CD4-positive, CD25-positive, alpha-beta regulatory T cell (primary cell): ENCODE results near the gene DST. TPM values are rescaled to one million over a fixed set of nuclear protein-coding genes. Genes with fewer than 3 reads are reported as not detected.
A peak's percentile ranks its signal among the peaks of the same experiment; 100 is the strongest.

Experiments used
- ATAC-seq, 2 donors: fragments of 150-1000 bp; cut with Tn5 transposase; one replicate each; pipeline ENCODE4 v1.10.0; 2021; ENCODE audit warnings: low read depth in 2 of 2, moderate number of reproducible peaks in 2 of 2, moderate library complexity in 1 of 2
- DNase-seq, 3 donors: peaks; one replicate each; pipeline versions ENCODE4 v3.0.0 to v3.0.0-alpha.2; 2012 to 2022; ENCODE audit warnings: mixed read lengths in 1 of 3
- H3K27ac ChIP-seq: one replicate; pipeline ENCODE4 v1.7.0; 2013; ENCODE audit warnings: mild to moderate bottlenecking, low read length; ENCODE audit not compliant: insufficient read depth, poor library complexity, severe bottlenecking
- H3K27me3 ChIP-seq: one replicate; pipeline ENCODE4 v1.7.0; 2013; ENCODE audit warnings: low read length; ENCODE audit not compliant: control insufficient read depth, insufficient read depth
- H3K36me3 ChIP-seq: one replicate; pipeline ENCODE4 v1.7.0; 2013; ENCODE audit warnings: mild to moderate bottlenecking, low read length, moderate library complexity; ENCODE audit not compliant: control insufficient read depth, insufficient read depth
- H3K4me1 ChIP-seq: 2 replicates; pipeline ENCODE4 v1.7.0; 2013; ENCODE audit warnings: mild to moderate bottlenecking, low read length; ENCODE audit not compliant: insufficient read depth, control insufficient read depth, poor library complexity, severe bottlenecking
- H3K4me3 ChIP-seq: one replicate; pipeline ENCODE4 v1.7.0; 2013; ENCODE audit warnings: low read depth, mild to moderate bottlenecking, low read length, moderate library complexity
- H3K9me3 ChIP-seq, 2 experiments: 1 replicate in 1 of 2; 2 replicates in 1 of 2; pipeline ENCODE4 v1.7.0; 2013; ENCODE audit warnings: low read length in 2 of 2, mild to moderate bottlenecking in 1 of 2, moderate library complexity in 1 of 2; ENCODE audit not compliant: control insufficient read depth in 2 of 2
- H3K27ac Mint-ChIP-seq, 3 donors: one replicate each; pipeline ENCODE4 v1.8.0; 2020 to 2022; ENCODE audit warnings: mild to moderate bottlenecking in 3 of 3, mixed read lengths in 3 of 3, moderate library complexity in 2 of 3
- H3K27me3 Mint-ChIP-seq: one replicate; pipeline ENCODE4 v1.8.0; 2022; ENCODE audit warnings: mild to moderate bottlenecking, mixed read lengths
- H3K36me3 Mint-ChIP-seq: one replicate; pipeline ENCODE4 v1.8.0; 2020; ENCODE audit warnings: mixed read lengths
- H3K4me1 Mint-ChIP-seq, 4 donors: one replicate each; pipeline ENCODE4 v1.8.0; 2020 to 2022; ENCODE audit warnings: mixed read lengths in 4 of 4, mild to moderate bottlenecking in 1 of 4
- H3K4me3 Mint-ChIP-seq, 4 donors: one replicate each; pipeline ENCODE4 v1.8.0; 2020 to 2022; ENCODE audit warnings: mild to moderate bottlenecking in 4 of 4, mixed read lengths in 4 of 4, moderate library complexity in 3 of 4
- H3K9me3 Mint-ChIP-seq, 7 donors: one replicate each; pipeline ENCODE4 v1.8.0; 2020 to 2022; ENCODE audit warnings: mixed read lengths in 7 of 7, mild to moderate bottlenecking in 3 of 7, moderate library complexity in 2 of 7
- polyA plus RNA-seq, 4 donors: library from polyadenylated mRNA; unstranded; fragments of 300-500 nt; fragmentation: Illumina TruSeq; gene quantifications; one replicate each; pipeline ENCODE4 v1.2.3, GENCODE V29; 2021
- total RNA-seq: library from RNA; stranded (reverse); gene quantifications from one replicate; pipeline ENCODE4 v1.2.3, GENCODE V29; 2022

The DST gene
- total and polyA plus RNA-seq, 5 donors from 2014 or later: 0.30 to 3.8 (median 1.2) TPM; not detected in 2

- Mint-ChIP-seq H3K27ac (no peak overlapping the region), H3K4me1 (peaks cover 0 to 2% (median 0%) of the 10 kb centered on the region in 4 donors)
These were observed 95.0 kb downstream of the DST start for GRCh38 chr6:56547687-56548086.

DNA sequence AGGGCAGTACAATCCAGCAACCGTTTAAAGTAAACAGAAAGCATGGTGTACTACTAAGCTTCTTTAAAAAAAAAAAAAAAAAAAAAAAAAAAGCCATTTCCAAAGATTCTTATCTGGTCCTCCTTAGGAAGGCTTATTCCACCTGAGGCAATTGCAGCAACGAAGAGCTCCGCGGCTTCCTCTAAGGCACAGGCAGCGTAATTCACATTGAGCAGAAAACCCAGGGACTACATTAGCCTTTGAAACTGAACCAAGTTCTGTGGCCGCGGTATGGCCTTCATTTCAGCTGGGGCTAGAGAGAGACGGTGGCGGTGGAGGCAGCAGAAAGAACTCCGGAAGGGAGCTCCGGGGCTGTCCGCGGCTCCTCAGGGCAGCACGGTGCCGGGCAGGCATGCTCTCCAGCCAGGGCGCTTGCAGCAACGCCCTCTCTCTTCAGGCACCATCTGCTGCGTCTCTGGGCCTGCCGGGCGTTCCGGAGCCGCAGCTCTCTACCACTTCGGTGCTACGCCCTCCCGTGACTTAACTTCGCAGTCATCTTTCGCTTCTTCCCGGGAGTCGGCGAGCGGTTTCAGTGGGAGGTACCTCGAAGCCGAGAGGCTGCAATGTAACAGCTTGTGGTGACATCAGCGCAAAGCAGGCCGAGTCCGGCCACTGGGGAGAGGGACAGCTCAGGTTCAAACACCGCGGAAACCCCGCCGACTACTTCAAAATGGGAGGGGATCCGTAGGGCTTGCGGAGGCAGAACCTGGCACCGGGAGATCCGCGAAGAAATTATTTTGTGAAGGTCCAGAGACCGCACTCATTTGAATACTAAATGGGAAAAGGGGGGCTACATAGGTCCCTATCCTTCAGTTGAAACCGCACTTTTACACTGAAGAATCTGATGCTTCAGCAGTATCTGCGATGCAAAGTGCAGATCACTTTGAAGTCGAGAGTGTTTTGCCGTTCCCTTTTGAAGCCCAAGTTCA lies 100.0 kb downstream of the DST start:
- H3K9me3 ChIP-seq: no peaks in the 10 kb centered on the region
- Mint-ChIP-seq H3K9me3 (no peaks in the 10 kb centered on the region), H3K27me3 (peaks cover 4% of the 10 kb centered on the region), H3K27ac (no peak overlapping the region), H3K36me3 (no peaks in the 10 kb centered on the region), H3K4me1 (peaks cover 0 to 4% (median 1%) of the 10 kb centered on the region in 4 donors), H3K4me3 (no peak overlapping the region)
- ATAC-seq: peak; percentile 77 to 82
- peaks cover 10% of the 10 kb centered on the region for H3K4me1 ChIP-seq
- H3K27me3 ChIP-seq: no peaks in the 10 kb centered on the region
- no peak overlapping the region for H3K27ac ChIP-seq
- DNase-seq: peak; percentile 25 to 81 (median 43)
- H3K4me3 ChIP-seq: peak overlapping the region; percentile 62
- H3K36me3 ChIP-seq: no peaks in the 10 kb centered on the region

More at GRCh38 chr6:56547687-56548086, 95.0 kb downstream of the DST start:
- H3K9me3 ChIP-seq: no peaks in the 10 kb centered on the region
- H3K27me3 Mint-ChIP-seq: peaks cover 4% of the 10 kb centered on the region
- ATAC-seq (no peak), DNase-seq (no peak)
- no peak overlapping the region for H3K4me3 ChIP-seq
- no peaks in the 10 kb centered on the region for H3K9me3 Mint-ChIP-seq
- H3K27me3 ChIP-seq: no peaks in the 10 kb centered on the region
- H3K4me3 Mint-ChIP-seq: no peak overlapping the region
- H3K4me1 ChIP-seq: peaks cover 3% of the 10 kb centered on the region
- H3K36me3 Mint-ChIP-seq: no peaks in the 10 kb centered on the region
- no peaks in the 10 kb centered on the region for H3K36me3 ChIP-seq
- H3K27ac ChIP-seq: no peak overlapping the region

- H3K36me3 Mint-ChIP-seq: no peaks in the 10 kb centered on the region
- H3K27me3 ChIP-seq: no peaks in the 10 kb centered on the region
- no peaks in the 10 kb centered on the region for H3K9me3 Mint-ChIP-seq
- no peak for DNase-seq
- H3K27ac Mint-ChIP-seq: no peak overlapping the region
- H3K4me3 Mint-ChIP-seq: no peak overlapping the region
- peaks cover 0 to 4% (median 1%) of the 10 kb centered on the region in 4 donors for H3K4me1 Mint-ChIP-seq
- ATAC-seq: no peak
- H3K4me3 ChIP-seq: peak overlapping the region; percentile 62
- H3K27me3 Mint-ChIP-seq: peaks cover 4% of the 10 kb centered on the region
- H3K27ac ChIP-seq: no peak overlapping the region
- H3K36me3 ChIP-seq: no peaks in the 10 kb centered on the region
- peaks cover 10% of the 10 kb centered on the region for H3K4me1 ChIP-seq
- H3K9me3 ChIP-seq: no peaks in the 10 kb centered on the region
These were observed 100.8 kb downstream of the DST start for GRCh38 chr6:56541741-56542360.

DNA sequence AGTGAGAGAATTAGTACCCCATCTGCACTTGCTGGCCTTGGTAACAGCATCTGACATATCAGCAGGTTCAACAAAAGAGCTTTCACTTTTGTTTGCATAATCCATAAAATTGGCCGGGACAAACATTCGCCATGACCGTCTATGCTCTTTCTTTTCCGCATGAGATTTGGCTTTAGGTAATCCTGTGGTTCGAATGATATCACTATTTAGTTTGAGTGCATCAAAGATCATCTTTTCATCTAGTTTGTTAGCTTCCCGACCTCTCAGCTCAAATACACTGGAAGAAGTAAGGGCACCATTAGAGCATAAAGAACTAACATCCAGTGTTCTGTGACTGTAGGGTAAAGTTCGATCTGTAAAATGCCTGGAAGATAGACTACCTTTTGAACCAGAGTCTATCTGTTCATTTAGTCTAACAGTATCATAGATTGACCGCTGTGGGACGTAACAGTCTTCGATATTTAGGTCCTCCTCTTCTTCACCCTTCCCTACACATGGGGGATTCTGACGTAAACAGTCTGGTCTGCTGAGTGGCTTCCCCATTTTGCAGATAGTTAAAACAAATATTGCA lies 101.6 kb downstream of the DST start:
- ATAC-seq: no peak
- Histone ChIP-seq H3K27ac (no peak overlapping the region), H3K27me3 (no peaks in the 10 kb centered on the region), H3K9me3 (no peaks in the 10 kb centered on the region), H3K4me1 (peaks cover 10% of the 10 kb centered on the region), H3K4me3 (no peak overlapping the region), H3K36me3 (no peaks in the 10 kb centered on the region)
- no peak for DNase-seq
- Mint-ChIP-seq H3K9me3 (no peaks in the 10 kb centered on the region), H3K4me3 (no peak overlapping the region), H3K4me1 (peaks cover 0 to 4% (median 1%) of the 10 kb centered on the region in 4 donors), H3K27ac (no peak overlapping the region), H3K27me3 (peaks cover 4% of the 10 kb centered on the region), H3K36me3 (no peaks in the 10 kb centered on the region)

GRCh38 chr6:56540232-56541029 lies 102.3 kb downstream of the DST start:
- DNase-seq (no peak), ATAC-seq (no peak)
- Histone ChIP-seq H3K4me3 (no peak overlapping the region), H3K9me3 (no peaks in the 10 kb centered on the region), H3K27ac (no peak overlapping the region), H3K27me3 (no peaks in the 10 kb centered on the region), H3K36me3 (no peaks in the 10 kb centered on the region), H3K4me1 (peaks cover 10% of the 10 kb centered on the region)
- Mint-ChIP-seq H3K36me3 (no peaks in the 10 kb centered on the region), H3K27ac (no peak overlapping the region), H3K27me3 (peaks cover 4% of the 10 kb centered on the region), H3K4me1 (peaks cover 0 to 4% (median 1%) of the 10 kb centered on the region in 4 donors), H3K9me3 (no peaks in the 10 kb centered on the region), H3K4me3 (no peak overlapping the region)

GRCh38 chr6:56539527-56540105 lies 103.1 kb downstream of the DST start:
- Mint-ChIP-seq H3K4me3 (no peak overlapping the region), H3K27ac (no peak overlapping the region), H3K9me3 (peaks cover 0 to under 1% (median 0%) of the 10 kb centered on the region in 7 donors), H3K36me3 (no peaks in the 10 kb centered on the region), H3K4me1 (peaks cover 0 to 4% (median 1%) of the 10 kb centered on the region in 4 donors), H3K27me3 (no peaks in the 10 kb centered on the region)
- no peak overlapping the region for H3K27ac ChIP-seq
- no peaks in the 10 kb centered on the region for H3K9me3 ChIP-seq
- H3K4me1 ChIP-seq: peaks cover 10% of the 10 kb centered on the region
- no peaks in the 10 kb centered on the region for H3K36me3 ChIP-seq
- ATAC-seq (no peak), DNase-seq (no peak)
- no peak overlapping the region for H3K4me3 ChIP-seq
- H3K27me3 ChIP-seq: no peaks in the 10 kb centered on the region

DNA sequence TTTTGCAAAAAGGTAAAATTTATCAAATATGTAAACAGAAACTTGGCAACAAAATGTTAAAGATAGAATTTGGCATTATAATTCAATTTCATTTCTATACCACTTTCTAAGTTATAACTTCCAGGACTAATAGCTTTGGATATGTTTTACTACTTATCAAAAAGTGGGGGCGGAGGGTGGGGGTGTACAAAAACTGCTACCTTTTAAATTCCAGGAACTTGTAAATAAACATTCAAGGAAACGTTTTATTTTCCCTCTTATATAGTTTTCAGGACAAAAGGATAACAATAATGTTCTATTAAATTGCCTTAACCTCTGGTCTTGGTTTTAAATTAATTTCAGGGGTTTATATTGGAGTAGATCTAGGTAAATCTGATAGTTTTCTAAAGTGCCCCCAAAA lies 103.8 kb downstream of the DST start:
- no peaks in the 10 kb centered on the region for H3K27me3 Mint-ChIP-seq
- no peak overlapping the region for H3K4me3 ChIP-seq
- H3K36me3 ChIP-seq: no peaks in the 10 kb centered on the region
- peaks cover 0 to 2% (median 0%) of the 10 kb centered on the region in 7 donors for H3K9me3 Mint-ChIP-seq
- no peak overlapping the region for H3K27ac Mint-ChIP-seq
- H3K4me1 Mint-ChIP-seq: peaks cover 0 to 4% (median 1%) of the 10 kb centered on the region in 4 donors
- H3K36me3 Mint-ChIP-seq: no peaks in the 10 kb centered on the region
- H3K9me3 ChIP-seq: no peaks in the 10 kb centered on the region
- peaks cover 10% of the 10 kb centered on the region for H3K4me1 ChIP-seq
- H3K27me3 ChIP-seq: no peaks in the 10 kb centered on the region
- no peak overlapping the region for H3K4me3 Mint-ChIP-seq
- ATAC-seq (no peak), DNase-seq (no peak)
- H3K27ac ChIP-seq: no peak overlapping the region
